D721Med (cell line): Measurements from ENCODE around the gene CCDC54.

Source experiments
- DNase-seq: peaks from one replicate; pipeline ENCODE4 v3.0.0; 2011; ENCODE audit warnings: low spot score; ENCODE audit not compliant: insufficient read length
- FAIRE-seq: peaks from 2 replicates; lab custom pipeline; 2011; peaks lifted over from hg19 to GRCh38; lab: Jason Lieb, UNC
- CTCF ChIP-seq: IDR thresholded peaks from 2 replicates; pipeline ENCODE4 v1.5.1; 2012; ENCODE audit warnings: mild to moderate bottlenecking, control low read depth; ENCODE audit not compliant: insufficient read depth; ENCODE audit errors: missing control alignments

Gene CCDC54

GRCh38 chr3:107425033-107425432 is 47.8 kb downstream of the CCDC54 start:
- TF ChIP-seq CTCF: no peak
- no peak for DNase-seq
- FAIRE-seq: no peak

GRCh38 chr3:107426223-107426622 is 49.0 kb downstream of the CCDC54 start:
- FAIRE-seq (no peak), DNase-seq (no peak)
- TF ChIP-seq CTCF: no peak
